Stimulated activated naive CD4-positive, alpha-beta T cell (primary cell): Measurements from ENCODE around the gene SLC39A12.
"Not testable (repeated sequence)": the region's sequence is repeated elsewhere in the genome, so short reads cannot be mapped to it uniquely, and the experiment has no call there.

ENCODE experiments used
- DNase-seq, 6 experiments: peaks; one replicate each; lab custom pipeline; 2025; lab: John Stamatoyannopoulos, UW

Gene SLC39A12

DNA sequence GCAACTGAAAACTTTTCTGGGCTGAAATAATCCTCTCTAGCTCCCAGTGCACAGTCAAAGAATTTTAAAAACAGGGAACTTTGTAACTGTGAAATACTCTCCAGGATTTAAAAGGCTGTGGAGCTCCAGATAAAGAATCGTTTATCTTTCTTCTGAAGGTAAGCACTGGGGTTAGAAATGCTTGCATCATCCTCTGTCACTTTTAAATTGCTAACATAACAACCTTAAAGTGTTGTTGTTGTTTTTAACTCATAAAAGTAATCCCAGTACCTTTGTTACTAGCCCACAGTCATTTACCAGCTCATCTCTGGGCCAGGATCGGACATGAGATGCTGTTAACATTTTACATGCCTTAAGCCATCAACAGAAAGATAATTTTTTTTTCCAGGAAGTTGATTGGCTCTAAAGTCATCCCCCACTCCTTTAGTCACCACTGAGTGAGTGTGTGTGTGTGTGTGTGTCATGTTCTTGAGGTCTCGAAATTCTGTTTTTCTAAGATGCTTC is at the start of gene SLC39A12:
Gene SLC39A12 (plus strand): TSS at position 51 of the 504 bp plus-strand sequence. CDS start 1,359 bp downstream, outside the sequence.
- DNase-seq, result no peak

- no peak for DNase-seq
These were observed 47.2 kb upstream of the SLC39A12 start for GRCh38 chr10:17904564-17904963.

DNA sequence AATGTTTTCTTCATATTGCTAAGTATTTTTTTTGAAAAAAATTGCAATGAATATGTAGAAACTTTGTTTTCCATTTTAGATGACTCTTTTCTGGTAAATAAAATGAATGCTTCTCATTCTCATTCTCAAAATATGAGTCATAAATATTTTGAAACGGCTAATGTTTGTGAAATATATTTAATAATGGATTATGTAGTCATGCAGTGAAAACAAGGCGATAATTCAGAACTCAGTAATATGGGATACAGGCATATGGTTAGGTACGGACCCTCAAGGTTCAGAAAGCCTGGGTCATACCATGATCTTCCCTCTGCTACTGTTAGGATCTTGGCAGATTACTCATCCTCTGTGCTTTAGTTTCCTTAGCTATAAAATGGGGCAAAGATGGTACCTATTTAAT is 46.2 kb upstream of the SLC39A12 start:
- no peak for DNase-seq

DNA sequence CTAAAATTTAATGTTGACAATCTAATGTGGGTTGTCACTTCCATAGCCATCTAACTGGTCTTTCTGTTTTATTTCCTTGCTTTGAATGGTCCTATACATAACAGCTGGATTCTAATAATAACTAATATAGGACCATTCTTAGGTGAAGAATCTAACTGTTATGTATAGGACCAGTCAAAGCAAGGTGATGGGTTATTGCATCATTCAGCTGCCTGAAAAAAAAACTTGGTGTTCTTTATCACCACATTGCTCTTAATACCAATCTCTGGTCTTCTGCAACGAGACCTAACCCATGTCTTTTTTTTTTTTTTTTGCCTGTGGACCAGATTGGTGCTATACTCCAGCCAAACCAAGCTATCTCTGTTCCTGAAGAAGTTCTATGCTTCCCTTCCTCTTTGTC is 45.7 kb upstream of the SLC39A12 start:
- DNase-seq, result no peak

- DNase-seq, result no peak
These were observed 44.1 kb upstream of the SLC39A12 start for GRCh38 chr10:17907641-17908040.

DNA sequence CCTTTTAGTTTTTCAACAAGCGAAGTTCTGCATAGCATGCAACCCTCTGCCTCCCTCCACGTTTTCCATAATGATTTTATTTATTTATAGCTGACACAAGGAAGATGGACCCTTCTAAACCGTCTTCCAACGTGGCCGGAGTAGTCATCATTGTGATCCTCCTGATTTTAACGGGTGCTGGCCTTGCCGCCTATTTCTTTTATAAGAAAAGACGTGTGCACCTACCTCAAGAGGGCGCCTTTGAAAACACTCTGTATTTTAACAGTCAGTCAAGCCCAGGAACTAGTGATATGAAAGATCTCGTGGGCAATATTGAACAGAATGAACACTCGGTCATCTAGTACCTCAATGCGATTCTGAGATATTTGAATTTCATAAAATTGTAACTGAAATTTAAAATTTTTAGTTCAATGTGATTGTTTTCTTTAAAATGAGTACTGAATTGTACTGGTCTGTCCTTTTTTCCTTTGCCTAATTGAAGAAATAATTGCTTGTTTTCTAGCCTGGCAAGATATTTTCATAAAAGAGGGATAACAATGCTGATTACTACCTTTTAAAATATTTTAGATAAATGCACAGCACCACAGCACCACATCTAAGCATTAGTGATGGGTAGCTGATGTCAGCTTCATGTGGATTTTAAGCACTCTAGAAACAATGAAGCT is 41.5 kb upstream of the SLC39A12 start:
- no peak for DNase-seq

DNA sequence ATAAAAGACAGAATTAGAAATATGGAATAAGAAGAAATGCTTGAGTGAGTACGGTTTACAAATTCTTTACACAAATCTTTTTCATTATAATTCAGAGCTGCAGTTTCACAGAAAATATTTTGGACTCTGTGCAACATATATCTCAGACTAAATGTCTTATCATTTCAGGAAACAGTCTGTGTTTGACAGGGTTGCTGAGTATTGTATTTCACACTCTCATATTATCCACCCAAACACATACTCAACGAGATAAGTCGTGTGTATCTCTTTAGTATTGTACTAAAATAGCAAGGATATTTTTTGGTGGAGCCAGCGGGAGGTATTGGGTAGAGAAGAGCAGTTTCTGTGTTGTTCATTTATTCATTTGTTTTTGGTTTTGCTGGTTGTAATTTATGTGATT is 39.0 kb upstream of the SLC39A12 start:
- DNase-seq, result no peak

DNA sequence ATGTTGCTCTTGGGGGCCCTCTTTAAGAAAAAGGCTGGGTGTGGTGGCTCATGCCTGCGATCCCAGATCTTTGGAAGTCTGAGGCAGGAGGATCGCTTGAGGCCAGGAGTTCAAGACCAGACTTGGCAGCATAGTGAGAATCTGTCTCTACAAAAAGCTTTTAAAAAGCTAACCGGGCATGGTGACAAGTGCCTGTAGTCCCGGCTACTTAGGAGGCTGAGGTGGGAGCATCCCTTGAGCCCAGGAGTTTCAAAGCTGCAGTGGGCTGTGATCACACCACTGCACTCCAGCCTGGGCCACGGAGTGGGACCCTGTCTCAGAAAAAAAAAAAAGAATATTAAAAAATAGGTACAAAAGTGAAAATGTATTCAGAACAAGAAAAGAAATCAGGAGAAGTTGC is 38.1 kb upstream of the SLC39A12 start:
- no peak for DNase-seq

DNA sequence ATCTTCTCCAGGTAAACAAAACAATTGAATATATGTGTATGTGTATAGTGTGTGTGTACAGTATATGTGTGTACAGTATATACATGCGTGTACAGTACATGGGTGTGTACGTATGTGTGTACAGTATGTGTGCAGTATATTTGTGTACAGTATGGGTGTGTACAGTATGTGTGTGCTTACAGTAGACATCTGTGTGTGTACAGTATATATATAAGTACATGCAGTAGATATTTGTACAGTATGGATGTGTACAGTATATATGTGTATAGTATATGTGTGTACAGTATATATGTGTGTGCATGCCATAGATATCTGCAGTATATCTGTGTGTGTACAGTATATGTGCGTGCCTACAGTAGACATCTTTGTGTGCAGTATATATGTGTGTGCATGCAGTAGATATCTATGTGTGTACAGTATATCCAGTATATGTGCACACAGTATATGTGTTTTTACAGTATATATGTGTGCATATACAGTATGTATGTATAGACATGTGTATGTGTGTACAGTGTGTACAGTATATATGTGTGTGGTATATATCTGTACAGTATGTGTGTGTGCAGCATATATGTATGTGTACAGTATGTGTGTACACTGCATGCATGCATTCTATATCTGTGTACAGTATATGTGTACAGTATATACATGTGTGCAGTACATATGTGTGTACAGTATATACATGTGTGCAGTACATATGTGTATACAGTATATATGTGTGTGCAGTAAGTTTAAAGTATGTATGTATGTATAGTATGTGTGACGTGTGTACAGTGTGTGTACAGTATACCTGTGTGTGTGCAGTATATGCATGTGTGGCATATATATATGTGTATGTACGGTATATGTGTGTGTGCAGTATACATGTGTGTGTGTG is 37.3 kb upstream of the SLC39A12 start:
- no peak for DNase-seq

DNA sequence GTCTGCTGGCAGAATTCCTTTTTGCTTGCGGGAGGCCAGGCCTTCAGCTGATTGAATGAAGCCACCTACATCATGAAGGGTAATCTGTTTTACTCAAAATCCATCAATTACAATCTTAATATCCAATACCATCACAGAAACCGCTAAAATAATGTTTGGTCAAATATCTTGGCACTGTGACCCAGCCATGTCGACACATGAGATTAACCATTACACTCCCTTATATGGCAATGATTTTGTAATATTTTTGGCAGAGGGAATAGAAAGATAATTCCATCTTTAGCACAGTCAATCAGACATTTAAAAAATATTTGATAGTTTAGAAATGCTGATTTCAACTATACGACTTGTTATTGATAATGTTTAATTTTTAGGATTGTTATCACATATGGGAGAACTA is 36.5 kb upstream of the SLC39A12 start:
- DNase-seq, result no peak

GRCh38 chr10:17918187-17918903 is 33.4 kb upstream of the SLC39A12 start:
- DNase-seq, result no peak

GRCh38 chr10:17921378-17921777 is 30.3 kb upstream of the SLC39A12 start:
- DNase-seq, result no peak

- no peak for DNase-seq
These were observed 28.0 kb upstream of the SLC39A12 start for GRCh38 chr10:17923728-17924127.

- DNase-seq, result no peak
These were observed 8.5 kb upstream of the SLC39A12 start for GRCh38 chr10:17943033-17943745.

DNA sequence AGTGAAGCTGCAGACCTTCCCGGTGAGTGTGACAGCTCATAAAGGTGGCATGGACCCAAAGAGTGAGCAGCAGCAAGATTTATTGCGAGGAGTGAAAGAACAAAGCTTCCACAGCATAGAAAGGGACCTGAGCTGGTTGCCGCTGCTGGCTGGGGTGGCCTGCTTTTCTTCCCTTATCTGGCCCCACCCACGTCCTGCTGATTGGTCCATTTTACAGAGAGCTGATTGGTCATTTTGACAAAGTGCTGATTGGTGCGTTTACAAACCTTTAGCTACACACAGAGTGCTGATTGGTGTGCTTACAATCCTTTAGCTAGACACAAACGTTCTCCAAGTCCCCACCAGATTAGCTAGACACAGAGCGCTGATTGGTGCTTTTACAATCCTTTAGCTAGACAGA is 1.4 kb upstream of the SLC39A12 start:
- not testable (repeated sequence) for DNase-seq

DNA sequence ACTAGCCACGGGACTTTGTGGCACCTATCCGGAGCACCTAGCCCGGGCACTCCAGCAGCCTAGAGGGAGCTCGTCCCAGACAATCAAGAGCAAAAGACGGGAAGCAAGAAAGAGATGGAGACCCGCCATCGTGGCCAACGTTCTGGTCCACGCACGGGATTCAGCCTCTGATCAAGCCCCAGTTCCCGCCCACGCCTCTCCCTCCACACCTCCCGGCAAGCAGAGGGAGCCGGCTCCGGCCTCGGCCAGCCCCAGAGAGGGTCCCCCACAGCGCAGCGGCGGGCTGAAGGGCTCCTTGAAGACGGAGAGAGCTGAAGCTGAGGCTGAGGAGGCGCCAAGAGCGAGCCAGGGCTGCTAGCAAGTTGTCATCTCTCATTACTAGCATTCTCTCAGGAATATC is 992 bp upstream of the SLC39A12 start:
- no peak for DNase-seq

DNA sequence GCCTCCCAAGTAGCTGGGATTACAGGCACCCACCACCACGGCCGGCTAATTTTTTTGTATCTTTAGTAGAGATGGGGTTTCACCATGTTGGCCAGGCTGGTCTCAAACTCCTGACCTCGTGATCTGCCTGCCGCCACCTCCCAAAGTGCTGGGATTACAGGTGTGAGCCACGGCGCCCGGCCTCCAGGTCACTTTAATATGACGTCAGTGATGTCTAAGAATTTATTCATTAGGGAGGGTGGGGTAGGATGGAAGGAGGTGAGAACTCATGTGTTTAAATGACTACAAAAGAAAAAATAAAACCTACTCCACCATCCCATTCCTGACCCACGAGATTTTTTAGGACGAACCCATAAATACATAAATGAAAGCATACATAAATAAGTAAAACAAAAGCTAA is 2.7 kb downstream of the SLC39A12 start:
- DNase-seq, result not testable (repeated sequence)

DNA sequence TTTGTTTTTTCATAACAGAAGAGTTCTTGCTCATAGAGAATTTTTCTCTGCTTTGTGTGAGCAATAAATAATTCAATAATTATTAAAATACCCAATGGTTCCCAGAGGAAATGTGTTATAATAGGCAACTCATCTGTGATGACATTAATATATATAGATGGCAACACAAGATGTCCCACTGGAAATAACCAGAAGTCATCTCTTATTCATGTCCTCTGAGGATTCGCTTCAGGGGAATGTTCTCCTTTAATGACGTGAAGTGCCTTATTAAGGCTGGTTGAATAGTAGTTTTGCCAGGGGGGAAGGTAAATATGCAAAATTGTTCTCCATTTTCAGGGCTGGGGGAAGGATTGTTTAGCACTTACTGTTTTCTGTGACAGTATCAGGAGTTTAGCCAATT is 3.1 kb downstream of the SLC39A12 start:
- no peak for DNase-seq

DNA sequence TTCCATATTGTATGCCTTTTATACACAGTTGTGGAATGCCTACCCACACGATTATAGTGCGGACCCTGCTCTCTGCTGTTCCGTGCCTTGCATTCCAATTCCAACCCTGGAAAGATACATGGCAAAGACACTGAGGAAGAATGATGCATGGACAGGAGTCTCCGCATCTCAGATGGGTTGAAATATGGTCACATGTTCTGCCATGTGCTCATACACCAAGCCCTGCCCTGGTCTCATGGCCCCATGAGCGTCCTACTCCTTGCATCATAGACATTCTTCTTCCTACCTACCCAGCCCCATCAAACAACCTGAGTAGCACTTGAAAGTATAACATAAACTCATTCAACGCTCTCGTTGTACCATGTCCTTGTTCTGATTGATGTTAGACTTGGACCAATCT is 6.3 kb downstream of the SLC39A12 start:
- no peak for DNase-seq

DNA sequence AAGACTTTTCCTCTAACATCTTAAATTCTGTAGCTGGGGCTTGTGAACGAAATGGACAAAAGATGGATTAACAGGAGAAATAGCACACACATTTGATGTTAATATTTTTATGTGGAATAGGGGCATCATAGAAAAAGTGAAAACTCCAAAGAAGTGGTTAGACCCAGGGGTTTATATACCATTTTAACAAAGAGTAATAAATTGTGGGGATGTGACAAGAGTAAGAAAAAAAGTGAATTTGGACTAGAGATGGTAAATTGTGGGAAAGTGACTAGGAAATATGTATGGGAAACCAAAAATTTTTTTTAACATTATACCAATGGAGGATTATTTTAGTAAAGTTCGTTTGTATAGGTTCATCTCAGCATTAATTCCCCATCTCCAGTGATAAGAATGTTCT is 8.2 kb downstream of the SLC39A12 start:
- no peak for DNase-seq

DNA sequence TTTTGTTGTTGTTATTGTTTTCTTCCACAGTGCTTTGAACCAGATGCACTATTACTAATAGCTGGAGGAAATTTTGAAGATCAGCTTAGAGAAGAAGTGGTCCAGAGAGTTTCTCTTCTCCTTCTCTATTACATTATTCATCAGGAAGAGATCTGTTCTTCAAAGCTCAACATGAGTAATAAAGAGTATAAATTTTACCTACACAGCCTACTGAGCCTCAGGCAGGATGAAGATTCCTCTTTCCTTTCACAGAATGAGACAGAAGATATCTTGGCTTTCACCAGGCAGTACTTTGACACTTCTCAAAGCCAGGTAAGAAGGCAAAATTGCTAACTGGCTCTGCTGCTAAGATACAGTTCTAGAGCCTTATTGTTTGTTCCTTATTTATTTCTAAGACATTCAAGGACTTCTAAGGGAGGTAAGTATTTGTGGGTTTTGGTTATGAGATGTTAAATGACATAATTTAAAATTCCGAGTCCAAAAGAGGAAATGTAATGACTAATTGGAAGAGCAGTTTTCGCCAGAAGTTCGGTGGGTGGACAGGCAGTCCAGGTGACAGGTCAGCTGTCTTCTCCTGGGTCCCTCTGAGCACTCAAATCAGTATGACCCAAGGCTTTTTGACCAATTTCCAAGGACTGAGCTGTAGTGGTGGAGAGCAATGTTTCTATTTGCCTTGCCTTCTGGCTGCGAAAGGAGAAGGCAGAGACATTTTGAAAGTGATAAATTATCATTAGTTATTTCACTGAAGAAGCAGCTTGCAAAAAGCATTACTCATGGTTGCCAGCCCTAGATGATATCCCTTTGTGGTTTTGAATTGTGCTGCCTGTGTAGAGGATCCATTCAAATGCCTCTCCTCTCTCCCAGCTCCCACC is 10.1 kb downstream of the SLC39A12 start:
- no peak for DNase-seq
